ENCODE results near the gene KCNIP1. TPM values are rescaled to one million over a fixed set of nuclear protein-coding genes. Genes with fewer than 3 reads are reported as not detected.

KCNIP1 gene
- total RNA-seq, 2 donors from 2014 or later = 0.52 to 0.99 TPM

- H3K36me3 ChIP-seq (replicated peaks in 1 of 2; ENCODE audit: insufficient read depth in 1 of 2, low read depth in 2 of 2) = no peaks in the 10 kb centered on the region
- intact Hi-C loops (cut with DNase I) = no loop called here
- no peaks in the 10 kb centered on the region for H3K9me3 ChIP-seq
- H3K4me3 ChIP-seq = no peak overlapping the region
- H3K4me1 ChIP-seq = peaks cover 6% of the 10 kb centered on the region
- no peak for DNase-seq
- WGBS, 2 donors = 88 to 93% methylated on average over 2 of the region's 2 CpGs
- TF ChIP-seq CTCF (IDR thresholded peaks at IDR 0.05) = no peak
- TF ChIP-seq POLR2A (IDR thresholded peaks at IDR 0.05) = no peak
- ATAC-seq = no peak
- no peaks in the 10 kb centered on the region for H3K27me3 ChIP-seq
- no peak overlapping the region for H3K27ac ChIP-seq
These were observed 4.2 kb upstream of the KCNIP1 start for GRCh38 chr5:170499621-170500020.

GRCh38 chr5:170501361-170501760 lies 2.5 kb upstream of the KCNIP1 start:
- 54 to 67% methylated on average over 1 of the region's 1 CpG for WGBS, 2 donors
- no peaks in the 10 kb centered on the region for H3K27me3 ChIP-seq
- peaks cover 6% of the 10 kb centered on the region for H3K4me1 ChIP-seq
- H3K9me3 ChIP-seq = no peaks in the 10 kb centered on the region
- DNase-seq (no peak), ATAC-seq (no peak)
- H3K27ac ChIP-seq = no peak overlapping the region
- H3K4me3 ChIP-seq = no peak overlapping the region
- no peaks in the 10 kb centered on the region for H3K36me3 ChIP-seq (replicated peaks in 1 of 2; ENCODE audit: insufficient read depth in 1 of 2, low read depth in 2 of 2)
- intact Hi-C loops (cut with DNase I) = no loop called here
- TF ChIP-seq CTCF (IDR thresholded peaks at IDR 0.05) (no peak), POLR2A (IDR thresholded peaks at IDR 0.05) (no peak)

GRCh38 chr5:170501931-170502330 lies 1.9 kb upstream of the KCNIP1 start:
- H3K4me1 ChIP-seq = peaks cover 6% of the 10 kb centered on the region
- DNase-seq (no peak), ATAC-seq (no peak)
- H3K27me3 ChIP-seq = no peaks in the 10 kb centered on the region
- no peaks in the 10 kb centered on the region for H3K36me3 ChIP-seq (replicated peaks in 1 of 2; ENCODE audit: insufficient read depth in 1 of 2, low read depth in 2 of 2)
- no peak for TF ChIP-seq POLR2A (IDR thresholded peaks at IDR 0.05)
- TF ChIP-seq CTCF (IDR thresholded peaks at IDR 0.05) = no peak
- H3K4me3 ChIP-seq = no peak overlapping the region
- H3K9me3 ChIP-seq = no peaks in the 10 kb centered on the region
- intact Hi-C loops (cut with DNase I) = no loop called here
- H3K27ac ChIP-seq = no peak overlapping the region
- WGBS, 2 donors = 43 to 74% methylated on average over 2 of the region's 2 CpGs

- no peaks in the 10 kb centered on the region for H3K9me3 ChIP-seq
- no peak overlapping the region for H3K4me3 ChIP-seq
- DNase-seq (no peak), ATAC-seq (no peak)
- no peaks in the 10 kb centered on the region for H3K36me3 ChIP-seq (replicated peaks in 1 of 2; ENCODE audit: insufficient read depth in 1 of 2, low read depth in 2 of 2)
- H3K4me1 ChIP-seq = peaks cover 6% of the 10 kb centered on the region
- H3K27ac ChIP-seq = no peak overlapping the region
- intact Hi-C loops (cut with DNase I) = no loop called here
- 58 to 59% methylated on average over 23 of the region's 23 CpGs for WGBS, 2 donors
- no peak for TF ChIP-seq POLR2A (IDR thresholded peaks at IDR 0.05)
- no peak for TF ChIP-seq CTCF (IDR thresholded peaks at IDR 0.05)
- H3K27me3 ChIP-seq = no peaks in the 10 kb centered on the region
These were observed 921 bp downstream of the KCNIP1 start for GRCh38 chr5:170504616-170505266.

- intact Hi-C loops (cut with DNase I) = no loop called here
- ATAC-seq = no peak
- no peak overlapping the region for H3K27ac ChIP-seq
These were observed 4.2 kb downstream of the KCNIP1 start for GRCh38 chr5:170508036-170508435.

More at GRCh38 chr5:170508036-170508435, 4.2 kb downstream of the KCNIP1 start:
- Histone ChIP-seq H3K9me3 (no peaks in the 10 kb centered on the region), H3K4me1 (peaks cover 6% of the 10 kb centered on the region), H3K36me3 (replicated peaks in 1 of 2; ENCODE audit: insufficient read depth in 1 of 2, low read depth in 2 of 2) (no peaks in the 10 kb centered on the region), H3K4me3 (no peak overlapping the region), H3K27me3 (no peaks in the 10 kb centered on the region)
- WGBS, 2 donors = 69 to 73% methylated on average over 5 of the region's 5 CpGs
- DNase-seq = no peak
- TF ChIP-seq CTCF (IDR thresholded peaks at IDR 0.05) = no peak
- no peak for TF ChIP-seq POLR2A (IDR thresholded peaks at IDR 0.05)

Measured in body of pancreas (tissue), 4 donors.